BLaER1 (cell line): Measurements from ENCODE around the gene CCNI.
"Not testable (repeated sequence)": the region's sequence is repeated elsewhere in the genome, so short reads cannot be mapped to it uniquely, and the experiment has no call there.

Experiments used
- H3K27ac ChIP-seq: shearing (Covaris generic); formaldehyde crosslinking; 2 replicates; pipeline ENCODE4 v1.8.1; 2022
- H3K27me3 ChIP-seq: shearing (Covaris generic); formaldehyde crosslinking; 2 replicates; pipeline ENCODE4 v1.8.1; 2022
- H3K36me3 ChIP-seq: shearing (Covaris generic); formaldehyde crosslinking; 2 replicates; pipeline ENCODE4 v1.8.1; 2022
- H3K4me1 ChIP-seq: shearing (Covaris generic); formaldehyde crosslinking; 2 replicates; pipeline ENCODE4 v1.8.1; 2022
- H3K4me2 ChIP-seq: shearing (Covaris generic); formaldehyde crosslinking; 2 replicates; pipeline ENCODE4 v1.8.1; 2022
- H3K4me3 ChIP-seq: shearing (Covaris generic); formaldehyde crosslinking; 2 replicates; pipeline ENCODE4 v1.8.1; 2022
- H3K9ac ChIP-seq: shearing (Covaris generic); formaldehyde crosslinking; 2 replicates; pipeline ENCODE4 v1.8.1; 2022
- H3K9me3 ChIP-seq: shearing (Covaris generic); formaldehyde crosslinking; 2 replicates; pipeline ENCODE4 v1.8.1; 2022
- H4K20me1 ChIP-seq: shearing (Covaris generic); formaldehyde crosslinking; 2 replicates; pipeline ENCODE4 v1.8.1; 2022
- Cebpa-rat ChIP-seq: shearing (Covaris generic); IDR thresholded peaks from 2 replicates; pipeline ENCODE4 v1.8.1; 2022

Gene CCNI

GRCh38 chr4:77104791-77105540, 29.2 kb upstream of the CCNI start:
- H3K9me3 ChIP-seq = no peaks in the 10 kb centered on the region; the same call in 1 of the 2 replicates
- TF ChIP-seq Cebpa-rat = no peak
- no peak overlapping the region for H3K27ac ChIP-seq
- H3K9ac ChIP-seq = no peak overlapping the region
- H3K27me3 ChIP-seq = no peaks in the 10 kb centered on the region
- no peak overlapping the region for H3K4me2 ChIP-seq
- no peaks in the 10 kb centered on the region for H4K20me1 ChIP-seq
- no peak overlapping the region for H3K4me3 ChIP-seq
- H3K4me1 ChIP-seq = peaks cover 13% of the 10 kb centered on the region
- H3K36me3 ChIP-seq = no peaks in the 10 kb centered on the region

- no peaks in the 10 kb centered on the region for H4K20me1 ChIP-seq
- no peak overlapping the region for H3K4me3 ChIP-seq
- H3K9me3 ChIP-seq = no peaks in the 10 kb centered on the region; the same call in 1 of the 2 replicates
- H3K27ac ChIP-seq = no peak overlapping the region
- H3K4me2 ChIP-seq = no peak overlapping the region
- no peaks in the 10 kb centered on the region for H3K27me3 ChIP-seq
- peaks cover 15% of the 10 kb centered on the region for H3K4me1 ChIP-seq
- H3K36me3 ChIP-seq = no peaks in the 10 kb centered on the region
- H3K9ac ChIP-seq = no peak overlapping the region
- TF ChIP-seq Cebpa-rat = no peak
These were observed 28.6 kb upstream of the CCNI start for GRCh38 chr4:77104388-77104787.

GRCh38 chr4:77100234-77100633, 24.4 kb upstream of the CCNI start:
- peak overlapping the region; percentile 42 for H3K4me2 ChIP-seq
- H3K4me3 ChIP-seq = no peak overlapping the region
- H3K27ac ChIP-seq = no peak overlapping the region
- no peaks in the 10 kb centered on the region for H3K36me3 ChIP-seq
- no peak overlapping the region for H3K9ac ChIP-seq
- H3K27me3 ChIP-seq = no peaks in the 10 kb centered on the region
- H3K9me3 ChIP-seq = no peaks in the 10 kb centered on the region
- no peak for TF ChIP-seq Cebpa-rat
- H4K20me1 ChIP-seq = no peaks in the 10 kb centered on the region
- peaks cover 15% of the 10 kb centered on the region for H3K4me1 ChIP-seq

GRCh38 chr4:77097611-77098010, 21.8 kb upstream of the CCNI start:
- Histone ChIP-seq H3K9me3 (no peaks in the 10 kb centered on the region), H3K27ac (no peak overlapping the region), H3K36me3 (no peaks in the 10 kb centered on the region), H3K4me3 (no peak overlapping the region), H3K4me2 (no peak overlapping the region), H4K20me1 (no peaks in the 10 kb centered on the region), H3K9ac (no peak overlapping the region), H3K27me3 (no peaks in the 10 kb centered on the region), H3K4me1 (peaks cover 30% of the 10 kb centered on the region)
- no peak for TF ChIP-seq Cebpa-rat

GRCh38 chr4:77095101-77095821, 19.5 kb upstream of the CCNI start:
- Histone ChIP-seq H3K27me3 (no peaks in the 10 kb centered on the region), H3K9me3 (no peaks in the 10 kb centered on the region), H3K9ac (no peak overlapping the region), H3K4me3 (no peak overlapping the region), H3K4me2 (no peak overlapping the region), H3K36me3 (no peaks in the 10 kb centered on the region), H4K20me1 (no peaks in the 10 kb centered on the region), H3K4me1 (peaks cover 21% of the 10 kb centered on the region), H3K27ac (no peak overlapping the region)
- TF ChIP-seq Cebpa-rat = no peak

- H3K36me3 ChIP-seq = no peaks in the 10 kb centered on the region
- peaks cover 15% of the 10 kb centered on the region for H3K4me1 ChIP-seq
- H3K9me3 ChIP-seq = no peaks in the 10 kb centered on the region
- no peak for TF ChIP-seq Cebpa-rat
- H3K4me2 ChIP-seq = no peak overlapping the region
- H3K4me3 ChIP-seq = no peak overlapping the region
- H3K27me3 ChIP-seq = no peaks in the 10 kb centered on the region
- no peak overlapping the region for H3K9ac ChIP-seq
- H3K27ac ChIP-seq = no peak overlapping the region
- H4K20me1 ChIP-seq = no peaks in the 10 kb centered on the region
These were observed 18.7 kb upstream of the CCNI start for GRCh38 chr4:77094496-77094895.

GRCh38 chr4:77093401-77093800, 17.6 kb upstream of the CCNI start:
- Histone ChIP-seq H3K9me3 (no peaks in the 10 kb centered on the region), H3K4me3 (no peak overlapping the region), H3K27me3 (no peaks in the 10 kb centered on the region), H3K36me3 (no peaks in the 10 kb centered on the region), H3K27ac (peak overlapping the region; percentile 16; the same call in 1 of the 2 replicates), H4K20me1 (no peaks in the 10 kb centered on the region), H3K4me2 (peak overlapping the region; percentile 35), H3K9ac (no peak overlapping the region), H3K4me1 (peaks cover 15% of the 10 kb centered on the region)
- TF ChIP-seq Cebpa-rat = no peak

- no peak for TF ChIP-seq Cebpa-rat
- Histone ChIP-seq H3K4me2 (peak overlapping the region; percentile 35), H3K9me3 (no peaks in the 10 kb centered on the region), H3K4me3 (no peak overlapping the region), H3K27me3 (no peaks in the 10 kb centered on the region), H4K20me1 (no peaks in the 10 kb centered on the region), H3K9ac (no peak overlapping the region), H3K27ac (peak overlapping the region; percentile 16; the same call in 1 of the 2 replicates), H3K4me1 (peaks cover 15% of the 10 kb centered on the region), H3K36me3 (no peaks in the 10 kb centered on the region)
These were observed 17.2 kb upstream of the CCNI start for GRCh38 chr4:77092975-77093374.

- H3K9ac ChIP-seq = no peak overlapping the region
- no peaks in the 10 kb centered on the region for H4K20me1 ChIP-seq
- no peak overlapping the region for H3K4me2 ChIP-seq
- no peak for TF ChIP-seq Cebpa-rat
- no peak overlapping the region for H3K27ac ChIP-seq
- no peaks in the 10 kb centered on the region for H3K27me3 ChIP-seq
- H3K9me3 ChIP-seq = no peaks in the 10 kb centered on the region
- no peak overlapping the region for H3K4me3 ChIP-seq
- H3K36me3 ChIP-seq = no peaks in the 10 kb centered on the region
- H3K4me1 ChIP-seq = peaks cover 15% of the 10 kb centered on the region
These were observed 14.1 kb upstream of the CCNI start for GRCh38 chr4:77089866-77090265.

GRCh38 chr4:77087027-77087426, 11.2 kb upstream of the CCNI start:
- H3K4me3 ChIP-seq, H3K27ac ChIP-seq, H4K20me1 ChIP-seq, H3K4me1 ChIP-seq, H3K4me2 ChIP-seq, H3K36me3 ChIP-seq, H3K9ac ChIP-seq, H3K27me3 ChIP-seq, H3K9me3 ChIP-seq: not testable (repeated sequence)
